Gastrocnemius medialis (tissue), 4 donors: ENCODE measurements around the gene RFC1. TPM values are rescaled to one million over a fixed set of nuclear protein-coding genes. Genes with fewer than 3 reads are reported as not detected.
"Not testable (repeated sequence)": the region's sequence is repeated elsewhere in the genome, so short reads cannot be mapped to it uniquely, and the experiment has no call there.

ENCODE experiments used
- ATAC-seq, 2 donors: fragments of 150-250 bp; one replicate each; pipeline ENCODE4 v1.9.1; 2016
- DNase-seq, 2 donors: peaks; one replicate each; pipeline ENCODE4 v3.0.0-alpha.2; 2019
- H3K27ac ChIP-seq, 4 donors: fragments of 200-600 bp; sonication (generic); 1 replicate in 1 of 4; 2 replicates in 3 of 4; pipeline ENCODE4 v1.5.1; 2016 to 2018; ENCODE audit warnings: mild to moderate bottlenecking in 2 of 4, moderate library complexity in 1 of 4
- H3K27me3 ChIP-seq, 3 donors: fragments of 200-600 bp; sonication (generic) in 2 of 3; 1 replicate in 1 of 3; 2 replicates in 2 of 3; pipeline versions ENCODE4 v1.5.1 to v1.6.0; 2016 to 2019; ENCODE audit warnings: mild to moderate bottlenecking in 1 of 3, moderate library complexity in 1 of 3
- H3K36me3 ChIP-seq, 2 donors: fragments of 200-600 bp; sonication (generic) in 1 of 2; one replicate each; pipeline ENCODE4 v1.5.1; 2017 to 2018
- H3K4me1 ChIP-seq, 2 donors: fragments of 200-600 bp; sonication (generic) in 1 of 2; one replicate each; pipeline ENCODE4 v1.5.1; 2016 to 2017; ENCODE audit warnings: mild to moderate bottlenecking in 2 of 2
- H3K4me3 ChIP-seq, 4 donors: fragments of 200-600 bp; sonication (generic) in 3 of 4; 1 replicate in 1 of 4; 2 replicates in 3 of 4; pipeline ENCODE4 v1.5.1; 2016 to 2019; ENCODE audit warnings: mild to moderate bottlenecking in 2 of 4
- H3K9me3 ChIP-seq, 3 donors: fragments of 200-600 bp; sonication (generic) in 2 of 3; 1 replicate in 1 of 3; 2 replicates in 2 of 3; pipeline ENCODE4 v1.5.1; 2016 to 2019
- POLR2A ChIP-seq, 2 donors: fragments of 450-650 bp; IDR thresholded peaks; one replicate each; pipeline ENCODE4 v1.6.1; 2017; ENCODE audit warnings: antibody characterized with exemption in 2 of 2, mild to moderate bottlenecking in 2 of 2, moderate library complexity in 2 of 2
- in situ Hi-C, 4 donors: fragments of 200-750 bp; cut with MboI; loops; one replicate each; pipeline versions ENCODE4 v1.15.0 to v1.8.0; 2017; ENCODE audit warnings: low sequenced_read_pairs in 4 of 4
- intact Hi-C: fragments of 100-400 bp; cut with DNase I; formaldehyde crosslinking; loops from one replicate; pipeline ENCODE4 v1.15.1; 2023; ENCODE audit warnings: low total_unique reads
- total RNA-seq, 4 donors: library from RNA; depleted of rRNA; stranded (reverse); fragments of >200 nt; gene quantifications; one replicate each; pipeline versions ENCODE4 v1.1.0 to v1.2.3, GENCODE V29; 2016
- TF ChIP-seq, protein P1 (sequence below), 5 experiments: fragments of 450-650 bp in 3 of 5; fragments of 200-600 bp in 2 of 5; sonication (generic) in 2 of 5; IDR thresholded peaks in 4 of 5; conservative IDR thresholded peaks in 1 of 5; 1 replicate in 4 of 5; 2 replicates in 1 of 5; pipeline ENCODE4 v1.5.1; 2016 to 2019; ENCODE audit warnings: antibody characterized with exemption in 5 of 5, mild to moderate bottlenecking in 3 of 5, moderate library complexity in 3 of 5

Gene RFC1
- total RNA-seq, 4 donors from 2014 or later, result 13.9 to 47.9 (median 21.6) TPM

DNA sequence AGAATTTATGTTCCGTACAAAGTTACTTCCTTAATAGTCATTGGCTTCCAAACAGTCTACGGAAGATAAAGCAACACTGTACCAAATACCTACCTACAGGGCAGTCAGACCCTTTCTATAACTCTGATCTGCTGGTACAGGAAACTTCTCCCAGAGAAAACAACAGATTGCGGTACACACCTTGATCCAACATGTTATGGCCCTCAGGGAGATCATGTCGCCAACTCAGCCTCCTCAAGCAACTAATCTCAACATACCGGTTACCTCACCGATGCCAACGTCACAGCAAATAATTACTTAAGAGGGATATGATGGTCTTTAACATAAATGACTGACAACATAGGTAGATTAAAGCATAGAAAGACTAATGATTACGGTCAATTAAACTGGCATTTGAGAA lies 70.4 kb downstream of the RFC1 start:
- TF ChIP-seq, protein P1, sequence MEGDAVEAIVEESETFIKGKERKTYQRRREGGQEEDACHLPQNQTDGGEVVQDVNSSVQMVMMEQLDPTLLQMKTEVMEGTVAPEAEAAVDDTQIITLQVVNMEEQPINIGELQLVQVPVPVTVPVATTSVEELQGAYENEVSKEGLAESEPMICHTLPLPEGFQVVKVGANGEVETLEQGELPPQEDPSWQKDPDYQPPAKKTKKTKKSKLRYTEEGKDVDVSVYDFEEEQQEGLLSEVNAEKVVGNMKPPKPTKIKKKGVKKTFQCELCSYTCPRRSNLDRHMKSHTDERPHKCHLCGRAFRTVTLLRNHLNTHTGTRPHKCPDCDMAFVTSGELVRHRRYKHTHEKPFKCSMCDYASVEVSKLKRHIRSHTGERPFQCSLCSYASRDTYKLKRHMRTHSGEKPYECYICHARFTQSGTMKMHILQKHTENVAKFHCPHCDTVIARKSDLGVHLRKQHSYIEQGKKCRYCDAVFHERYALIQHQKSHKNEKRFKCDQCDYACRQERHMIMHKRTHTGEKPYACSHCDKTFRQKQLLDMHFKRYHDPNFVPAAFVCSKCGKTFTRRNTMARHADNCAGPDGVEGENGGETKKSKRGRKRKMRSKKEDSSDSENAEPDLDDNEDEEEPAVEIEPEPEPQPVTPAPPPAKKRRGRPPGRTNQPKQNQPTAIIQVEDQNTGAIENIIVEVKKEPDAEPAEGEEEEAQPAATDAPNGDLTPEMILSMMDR (IDR thresholded peaks at IDR 0.05 in 4 of 5, conservative IDR thresholded peaks at IDR 0.05 in 1 of 5), result no peak
- no peak for TF ChIP-seq POLR2A (IDR thresholded peaks at IDR 0.05)
- Histone ChIP-seq H3K27ac (no peak overlapping the region), H3K4me1 (peaks cover 0 to 3% of the 10 kb centered on the region in 2 donors), H3K9me3 (no peaks in the 10 kb centered on the region), H3K27me3 (no peaks in the 10 kb centered on the region), H3K36me3 (peaks cover 0 to 58% of the 10 kb centered on the region in 2 donors), H3K4me3 (no peak overlapping the region)
- ATAC-seq, result no peak
- intact Hi-C loops, result no loop called here
- no peak for DNase-seq
- in situ Hi-C loops, result no loop called here

DNA sequence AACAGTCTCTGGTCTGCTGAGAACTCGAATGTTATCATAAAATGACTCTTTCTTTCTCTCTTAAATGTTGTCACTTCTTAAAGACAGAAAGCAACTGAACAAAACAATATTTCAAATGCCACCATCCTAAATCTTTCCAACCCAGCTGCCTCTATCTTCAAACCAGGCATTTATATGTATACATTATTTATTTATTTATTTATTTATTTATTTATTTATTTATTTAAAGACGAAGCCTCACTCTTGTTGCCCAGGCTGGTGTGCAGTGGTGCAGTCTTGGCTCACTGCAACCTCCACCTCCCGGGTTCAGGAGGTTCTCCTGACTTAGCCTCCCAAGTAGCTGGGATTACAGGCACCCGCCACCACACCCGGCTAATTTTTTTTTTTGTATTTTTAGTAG lies 73.7 kb downstream of the RFC1 start:
- intact Hi-C loops, ATAC-seq, H3K4me1 ChIP-seq, H3K27ac ChIP-seq, in situ Hi-C loops, H3K27me3 ChIP-seq, DNase-seq, H3K4me3 ChIP-seq, H3K9me3 ChIP-seq: not testable (repeated sequence)
- peaks cover 0 to 45% of the 10 kb centered on the region in 2 donors for H3K36me3 ChIP-seq

DNA sequence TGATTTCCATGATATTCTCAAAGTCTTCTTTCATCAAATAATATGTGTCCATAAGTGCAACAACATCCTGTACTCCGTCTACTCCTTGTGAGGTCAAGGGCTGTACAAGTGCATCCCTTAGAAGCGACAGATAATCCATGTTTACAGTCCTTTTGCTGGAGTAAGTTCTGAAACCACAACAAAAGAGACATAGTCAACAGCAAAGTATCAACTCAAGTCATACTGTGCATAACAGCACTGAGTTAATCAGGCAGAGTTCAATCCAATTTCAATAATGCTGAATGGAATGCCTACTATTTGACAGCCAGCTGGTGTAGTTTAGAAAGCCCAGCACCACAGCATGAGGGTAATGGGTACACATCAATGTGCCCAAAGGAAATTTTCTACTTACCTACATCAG lies 74.5 kb downstream of the RFC1 start:
- H3K4me3 ChIP-seq, result no peak overlapping the region
- H3K27ac ChIP-seq, result no peak overlapping the region
- H3K4me1 ChIP-seq, result no peaks in the 10 kb centered on the region
- in situ Hi-C loops, result no loop called here
- ATAC-seq, result no peak
- no peak for DNase-seq
- H3K27me3 ChIP-seq, result no peaks in the 10 kb centered on the region
- no peak for TF ChIP-seq POLR2A (IDR thresholded peaks at IDR 0.05)
- peaks cover 0 to 45% of the 10 kb centered on the region in 2 donors for H3K36me3 ChIP-seq
- H3K9me3 ChIP-seq, result no peaks in the 10 kb centered on the region
- intact Hi-C loops, result no loop called here

DNA sequence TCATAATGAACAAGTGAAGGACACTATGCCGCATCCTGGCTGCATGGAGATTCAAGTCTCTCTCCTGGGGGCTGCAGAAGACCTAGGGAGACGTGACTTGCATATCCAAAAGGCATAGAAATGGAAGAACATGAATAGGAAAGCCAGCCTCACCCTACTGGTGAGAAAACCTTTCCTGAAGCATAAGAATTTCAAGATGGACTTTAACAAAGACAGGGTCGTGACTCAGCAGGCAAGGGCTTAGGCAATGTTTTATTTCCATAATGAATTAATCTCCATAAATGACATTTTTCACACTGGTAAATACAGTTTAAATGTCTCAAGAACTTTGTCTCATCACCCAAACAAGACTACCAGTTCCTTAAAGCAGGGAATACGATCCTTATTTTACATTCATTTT lies 78.9 kb downstream of the RFC1 start:
- Histone ChIP-seq H3K4me3 (no peak overlapping the region), H3K27me3 (no peaks in the 10 kb centered on the region), H3K36me3 (peaks cover 0 to 44% of the 10 kb centered on the region in 2 donors), H3K9me3 (no peaks in the 10 kb centered on the region), H3K27ac (no peak overlapping the region), H3K4me1 (no peaks in the 10 kb centered on the region)
- intact Hi-C loops (no loop called here), in situ Hi-C loops (no loop called here)
- ATAC-seq, result no peak
- TF ChIP-seq, protein P1 (IDR thresholded peaks at IDR 0.05 in 4 of 5, conservative IDR thresholded peaks at IDR 0.05 in 1 of 5), result no peak
- no peak for TF ChIP-seq POLR2A (IDR thresholded peaks at IDR 0.05)
- DNase-seq, result no peak

DNA sequence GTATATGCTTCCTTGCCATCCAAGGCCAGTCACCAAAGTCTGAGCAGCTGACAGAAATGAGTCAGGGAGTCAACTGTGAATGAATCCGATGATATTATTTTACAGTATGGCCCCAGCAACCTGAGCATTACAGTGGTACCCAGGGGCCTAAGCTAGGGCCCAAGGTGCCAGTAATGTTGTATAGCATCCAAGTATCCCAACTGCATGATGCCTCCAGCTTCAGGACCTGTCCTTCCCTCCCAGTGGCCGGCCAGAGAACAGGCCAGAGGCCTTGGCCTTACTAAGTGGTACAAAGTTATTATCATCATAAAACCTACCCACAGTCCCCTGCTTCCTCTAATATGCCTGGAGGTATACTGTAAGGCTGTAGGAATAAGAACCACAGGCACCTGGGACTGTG lies 79.9 kb downstream of the RFC1 start:
- no peak overlapping the region for H3K4me3 ChIP-seq
- in situ Hi-C loops, result no loop called here
- H3K27me3 ChIP-seq, result no peaks in the 10 kb centered on the region
- no peaks in the 10 kb centered on the region for H3K4me1 ChIP-seq
- H3K27ac ChIP-seq, result no peak overlapping the region
- intact Hi-C loops, result no loop called here
- peaks cover 0 to 37% of the 10 kb centered on the region in 2 donors for H3K36me3 ChIP-seq
- no peak for DNase-seq
- H3K9me3 ChIP-seq, result no peaks in the 10 kb centered on the region
- no peak for ATAC-seq
- TF ChIP-seq, protein P1 (IDR thresholded peaks at IDR 0.05 in 4 of 5, conservative IDR thresholded peaks at IDR 0.05 in 1 of 5), result no peak
- no peak for TF ChIP-seq POLR2A (IDR thresholded peaks at IDR 0.05)

DNA sequence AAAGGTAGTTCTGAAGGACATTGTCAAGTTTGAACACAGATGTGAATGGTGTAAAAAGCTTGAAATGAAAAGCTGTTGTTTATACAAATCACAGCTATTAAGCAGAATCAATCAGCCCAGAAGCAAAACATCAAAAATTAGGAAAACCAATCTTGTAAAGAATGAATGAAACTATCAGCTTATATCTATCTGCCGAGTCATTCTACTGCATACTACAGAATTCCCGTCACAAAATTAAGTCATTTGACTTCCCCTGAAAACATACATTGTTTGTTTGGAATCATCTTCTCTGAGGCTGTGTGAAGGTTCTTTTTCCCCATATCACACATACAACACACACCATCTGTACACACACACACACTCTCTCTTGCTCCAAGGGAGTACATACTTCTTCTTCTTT lies 80.3 kb downstream of the RFC1 start:
- no peaks in the 10 kb centered on the region for H3K4me1 ChIP-seq
- no peak overlapping the region for H3K27ac ChIP-seq
- ATAC-seq, result no peak
- intact Hi-C loops, result no loop called here
- H3K27me3 ChIP-seq, result no peaks in the 10 kb centered on the region
- TF ChIP-seq POLR2A (IDR thresholded peaks at IDR 0.05), result no peak
- TF ChIP-seq, protein P1 (IDR thresholded peaks at IDR 0.05 in 4 of 5, conservative IDR thresholded peaks at IDR 0.05 in 1 of 5), result no peak
- in situ Hi-C loops, result no loop called here
- no peaks in the 10 kb centered on the region for H3K9me3 ChIP-seq
- H3K4me3 ChIP-seq, result no peak overlapping the region
- no peak for DNase-seq
- H3K36me3 ChIP-seq, result peaks cover 0 to 34% of the 10 kb centered on the region in 2 donors
